Measurements from ENCODE around the gene POU2AF2. TPM values are rescaled to one million over a fixed set of nuclear protein-coding genes. Genes with fewer than 3 reads are reported as not detected.

The POU2AF2 gene
- total RNA-seq, 1 donor from 2014 or later: not detected

GRCh38 chr11:111329306-111330204 lies 84.0 kb downstream of the POU2AF2 start:
- H3K4me3 ChIP-seq: no peak overlapping the region
- peak overlapping the region; percentile 89 to 92 for H3K27ac ChIP-seq
- TF ChIP-seq, protein P1, sequence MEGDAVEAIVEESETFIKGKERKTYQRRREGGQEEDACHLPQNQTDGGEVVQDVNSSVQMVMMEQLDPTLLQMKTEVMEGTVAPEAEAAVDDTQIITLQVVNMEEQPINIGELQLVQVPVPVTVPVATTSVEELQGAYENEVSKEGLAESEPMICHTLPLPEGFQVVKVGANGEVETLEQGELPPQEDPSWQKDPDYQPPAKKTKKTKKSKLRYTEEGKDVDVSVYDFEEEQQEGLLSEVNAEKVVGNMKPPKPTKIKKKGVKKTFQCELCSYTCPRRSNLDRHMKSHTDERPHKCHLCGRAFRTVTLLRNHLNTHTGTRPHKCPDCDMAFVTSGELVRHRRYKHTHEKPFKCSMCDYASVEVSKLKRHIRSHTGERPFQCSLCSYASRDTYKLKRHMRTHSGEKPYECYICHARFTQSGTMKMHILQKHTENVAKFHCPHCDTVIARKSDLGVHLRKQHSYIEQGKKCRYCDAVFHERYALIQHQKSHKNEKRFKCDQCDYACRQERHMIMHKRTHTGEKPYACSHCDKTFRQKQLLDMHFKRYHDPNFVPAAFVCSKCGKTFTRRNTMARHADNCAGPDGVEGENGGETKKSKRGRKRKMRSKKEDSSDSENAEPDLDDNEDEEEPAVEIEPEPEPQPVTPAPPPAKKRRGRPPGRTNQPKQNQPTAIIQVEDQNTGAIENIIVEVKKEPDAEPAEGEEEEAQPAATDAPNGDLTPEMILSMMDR (IDR thresholded peaks at IDR 0.05): no peak
- H3K4me1 ChIP-seq: peaks cover 34 to 62% of the 10 kb centered on the region in 2 donors
- no peaks in the 10 kb centered on the region for H3K9me3 ChIP-seq
- H3K27me3 ChIP-seq: no peaks in the 10 kb centered on the region
- peak; percentile 37 to 75 for DNase-seq (ENCODE audit: low spot score in 2 of 2)
- H3K36me3 ChIP-seq: no peaks in the 10 kb centered on the region
- intact Hi-C loops (cut with DNase I): loop anchor here (10.0 kb wide), 2 partner anchors 125 to 405 kb away; no protein-coding TSS in a partner anchor

DNA sequence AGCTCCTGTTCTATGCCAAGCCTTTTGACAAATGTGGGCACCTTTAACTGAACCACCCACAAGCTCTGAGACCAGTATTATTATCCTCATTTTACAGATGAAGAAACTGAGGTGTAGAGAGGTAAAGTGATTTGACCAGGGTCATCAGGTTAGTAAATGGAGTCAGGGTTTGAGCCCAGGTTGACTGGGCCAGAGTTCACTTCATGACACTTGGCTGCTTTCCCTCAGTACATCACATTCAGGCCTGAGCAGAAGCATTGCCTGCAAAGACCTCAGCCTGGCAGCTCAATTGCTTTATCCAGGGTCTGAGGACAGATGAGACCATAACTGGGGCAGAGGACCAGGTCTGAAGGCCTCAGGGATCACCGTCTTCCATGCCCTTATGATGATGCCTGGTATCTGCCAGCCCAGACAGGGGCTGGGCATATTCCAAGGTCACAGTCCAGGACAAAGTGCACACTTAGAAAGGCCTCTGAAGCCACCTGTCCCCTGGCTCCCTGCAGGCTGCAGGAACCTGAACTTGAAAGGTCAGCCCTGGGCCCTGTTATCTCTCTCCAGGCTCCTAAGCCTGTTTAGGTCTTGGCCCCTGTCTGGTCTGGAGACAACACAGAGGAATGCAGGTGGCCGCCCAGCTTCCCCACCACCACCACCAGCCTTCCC lies 84.8 kb downstream of the POU2AF2 start:
- TF ChIP-seq, protein P1 (IDR thresholded peaks at IDR 0.05): no peak
- no peaks in the 10 kb centered on the region for H3K27me3 ChIP-seq
- H3K4me3 ChIP-seq: no peak overlapping the region
- intact Hi-C loops (cut with DNase I): no loop called here
- no peak for DNase-seq (ENCODE audit: low spot score in 2 of 2)
- peaks cover 35 to 54% of the 10 kb centered on the region in 2 donors for H3K4me1 ChIP-seq
- H3K27ac ChIP-seq: peak overlapping the region; percentile 89 to 92
- H3K9me3 ChIP-seq: no peaks in the 10 kb centered on the region
- no peaks in the 10 kb centered on the region for H3K36me3 ChIP-seq

DNA sequence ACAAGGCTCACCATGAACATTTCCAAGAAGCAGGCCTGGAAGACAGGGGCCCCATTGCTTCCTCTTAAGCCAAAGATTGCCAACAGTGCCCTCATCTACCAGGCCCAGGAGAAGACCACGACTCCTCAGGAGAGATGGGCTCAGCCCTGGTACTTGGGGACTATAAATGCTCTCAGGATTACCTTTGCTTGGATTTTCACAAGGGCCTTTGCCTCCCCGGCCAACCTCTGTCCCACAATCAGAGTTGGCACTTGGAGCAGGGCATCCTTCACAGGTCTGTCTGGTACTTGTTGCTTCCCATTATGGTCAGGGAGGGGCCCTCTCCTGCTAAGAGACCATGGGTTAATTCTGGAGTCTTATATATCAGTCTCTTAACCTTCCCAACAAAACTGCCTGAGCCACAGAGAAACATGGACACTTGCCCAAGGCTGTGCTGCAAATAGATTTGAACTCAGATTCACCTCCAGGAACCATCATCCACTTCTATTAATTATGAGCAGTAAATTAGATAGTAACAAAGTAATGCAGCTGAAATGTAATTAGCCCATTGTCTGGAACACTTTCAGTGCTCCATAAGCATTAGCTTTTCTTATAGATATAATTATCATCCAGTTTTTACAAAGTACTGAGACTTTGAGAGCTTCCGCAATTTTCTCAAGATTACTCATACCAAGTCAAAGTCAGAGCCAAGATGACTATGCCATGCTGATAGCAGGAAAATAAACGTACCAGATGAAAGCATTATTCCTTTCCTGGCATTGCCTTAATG lies 86.4 kb downstream of the POU2AF2 start:
- Histone ChIP-seq H3K36me3 (no peaks in the 10 kb centered on the region), H3K4me3 (no peak overlapping the region), H3K4me1 (peaks cover 34 to 49% of the 10 kb centered on the region in 2 donors), H3K27ac (peak overlapping the region; percentile 89 to 92), H3K9me3 (no peaks in the 10 kb centered on the region), H3K27me3 (no peaks in the 10 kb centered on the region)
- TF ChIP-seq, protein P1 (IDR thresholded peaks at IDR 0.05): no peak
- DNase-seq (ENCODE audit: low spot score in 2 of 2): no peak
- intact Hi-C loops (cut with DNase I): no loop called here

- TF ChIP-seq, protein P1 (IDR thresholded peaks at IDR 0.05): no peak
- Histone ChIP-seq H3K27ac (peak overlapping the region in 1 of 2 donors; percentile 52), H3K36me3 (no peaks in the 10 kb centered on the region), H3K9me3 (no peaks in the 10 kb centered on the region), H3K4me1 (peaks cover 24 to 32% of the 10 kb centered on the region in 2 donors), H3K4me3 (no peak overlapping the region), H3K27me3 (no peaks in the 10 kb centered on the region)
- intact Hi-C loops (cut with DNase I): no loop called here
- DNase-seq (ENCODE audit: low spot score in 2 of 2): no peak
These were observed 89.3 kb downstream of the POU2AF2 start for GRCh38 chr11:111334532-111335502.
